NK-92 treated with Interleukin-12 subunit alpha and Interleukin-12 subunit beta, amount 100 ng/mL, for 24 hours (cell line): ENCODE data around the gene CYFIP1.

ENCODE experiments used
- DNase-seq: peaks from one replicate; lab custom pipeline; 2025; lab: John Stamatoyannopoulos, UW

CYFIP1 gene

DNA sequence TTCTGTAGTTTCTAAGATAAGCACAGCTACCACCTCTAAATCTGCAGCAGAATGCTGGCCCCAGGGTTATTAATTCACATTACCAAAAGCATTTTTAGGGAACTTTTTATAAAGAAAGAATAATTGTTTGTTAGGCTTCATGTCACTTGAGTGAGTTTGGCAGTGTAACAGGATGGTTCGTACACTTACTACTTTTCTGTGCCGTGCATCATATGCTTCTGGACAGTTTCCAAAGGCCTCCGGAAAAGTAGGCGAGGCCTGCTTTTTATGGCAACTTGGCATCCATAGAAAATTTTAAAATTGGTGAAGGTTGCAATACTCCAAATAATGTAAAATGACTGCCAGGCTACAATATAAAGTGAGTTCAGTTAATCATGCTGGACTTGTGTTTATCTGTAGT lies 111.7 kb downstream of the CYFIP1 start:
- DNase-seq: no peak

DNA sequence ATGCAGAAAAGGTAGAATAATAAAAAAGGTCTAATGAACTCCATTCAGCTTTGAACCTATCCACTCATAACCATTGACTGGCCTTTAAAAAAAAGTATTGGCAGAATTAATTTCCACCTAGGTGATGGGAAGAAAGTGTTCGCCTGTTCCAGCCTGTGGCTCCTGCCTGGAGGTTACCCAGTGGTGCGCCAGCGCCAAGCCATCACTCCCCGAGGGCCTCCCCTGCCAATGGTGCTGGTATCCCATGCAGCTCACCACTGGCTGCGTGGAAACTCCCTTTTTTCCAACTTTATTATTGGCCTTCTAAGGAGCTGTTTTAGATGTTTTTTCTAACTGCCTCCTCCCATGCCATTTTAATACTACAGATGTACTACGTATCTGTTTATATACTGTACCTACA lies 112.3 kb downstream of the CYFIP1 start:
- no peak for DNase-seq

DNA sequence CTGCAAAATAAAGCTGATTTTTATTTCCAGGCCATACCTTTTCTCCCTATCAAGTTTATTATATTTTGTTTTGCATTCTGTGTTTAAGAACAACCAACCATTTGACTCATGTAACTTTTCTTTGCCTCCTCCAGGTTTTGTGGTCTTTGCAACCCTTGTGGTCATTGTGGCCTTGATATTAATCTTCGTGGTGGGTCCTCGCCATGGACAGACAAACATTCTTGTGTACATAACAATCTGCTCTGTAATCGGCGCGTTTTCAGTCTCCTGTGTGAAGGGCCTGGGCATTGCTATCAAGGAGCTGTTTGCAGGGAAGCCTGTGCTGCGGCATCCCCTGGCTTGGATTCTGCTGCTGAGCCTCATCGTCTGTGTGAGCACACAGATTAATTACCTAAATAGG lies 114.1 kb downstream of the CYFIP1 start:
- no peak for DNase-seq

DNA sequence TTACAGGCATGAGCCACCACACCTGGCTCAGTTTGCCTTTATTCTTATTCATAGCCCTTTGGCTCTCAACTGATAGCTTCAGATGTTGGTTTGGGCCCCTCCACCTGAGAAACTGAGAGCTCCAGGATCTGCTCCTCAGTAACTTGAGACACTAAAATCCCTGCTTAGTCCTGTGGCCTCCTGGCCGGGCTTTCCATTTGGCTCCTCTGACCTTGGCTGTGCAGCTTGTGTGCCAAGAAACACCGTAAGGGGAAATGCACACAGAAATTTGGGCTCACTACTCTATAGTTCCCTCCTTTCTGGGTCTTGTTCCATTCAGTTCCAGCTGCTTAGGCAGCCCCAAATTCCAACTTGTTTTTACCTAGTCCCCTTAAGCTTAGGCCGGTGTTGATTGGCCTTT lies 116.8 kb downstream of the CYFIP1 start:
- no peak for DNase-seq

DNA sequence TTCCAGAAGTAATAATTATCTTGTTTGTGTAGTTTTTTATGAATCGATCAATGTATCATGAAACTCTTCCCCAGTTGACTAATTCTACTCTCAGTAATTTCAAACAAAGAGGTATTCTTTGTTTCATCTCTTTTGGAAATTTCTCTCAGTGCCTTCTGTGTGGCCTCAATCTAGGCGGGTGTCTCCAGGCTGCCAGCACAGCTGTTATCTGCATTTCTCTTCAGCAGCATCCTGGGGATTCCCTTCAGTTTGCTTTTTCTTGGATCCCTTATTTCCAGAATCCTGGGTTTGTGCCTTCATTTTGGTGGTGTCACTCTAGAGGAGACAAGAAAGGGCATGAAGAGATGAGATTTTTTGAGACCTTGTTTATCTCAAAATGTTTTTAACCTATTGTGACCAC lies 119.0 kb downstream of the CYFIP1 start:
- no peak for DNase-seq

DNA sequence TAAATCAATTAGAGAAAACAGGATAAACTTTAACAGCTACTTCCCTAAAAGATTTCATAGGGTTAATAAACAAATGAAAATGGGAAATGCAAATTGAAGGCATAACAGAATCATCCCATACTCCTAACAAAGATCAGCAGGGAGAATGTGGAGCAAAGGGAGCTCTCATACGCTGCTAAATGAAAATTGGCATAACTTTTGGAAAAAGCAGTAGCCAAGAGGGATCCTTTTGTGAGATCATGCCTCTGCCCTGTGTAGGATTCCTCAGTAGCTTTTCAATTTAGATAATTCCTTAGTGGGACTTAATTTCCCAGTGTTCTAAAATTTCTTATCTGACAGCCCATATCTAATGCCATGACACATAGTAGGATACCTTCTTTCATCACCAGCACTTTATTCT lies 123.5 kb downstream of the CYFIP1 start:
- DNase-seq: no peak

DNA sequence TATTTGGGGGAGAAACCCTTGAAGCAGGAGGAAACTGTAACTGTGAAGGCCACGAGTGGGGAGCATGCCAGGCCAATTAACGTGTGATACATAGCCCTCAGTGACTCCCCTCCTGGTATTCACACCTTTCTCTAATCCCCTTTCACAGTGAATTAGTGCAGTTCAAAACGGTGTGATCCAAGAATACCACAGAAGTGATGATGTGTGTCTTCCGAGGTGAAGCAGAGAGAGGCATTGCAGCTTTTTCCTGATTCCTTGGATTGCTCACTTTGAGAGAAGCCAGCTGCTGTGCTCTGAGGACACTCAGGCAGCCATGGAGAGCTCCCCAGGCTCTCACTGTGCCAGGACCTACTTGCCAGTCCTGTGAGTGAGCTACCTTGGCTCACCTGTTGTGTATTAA lies 124.4 kb downstream of the CYFIP1 start:
- no peak for DNase-seq

DNA sequence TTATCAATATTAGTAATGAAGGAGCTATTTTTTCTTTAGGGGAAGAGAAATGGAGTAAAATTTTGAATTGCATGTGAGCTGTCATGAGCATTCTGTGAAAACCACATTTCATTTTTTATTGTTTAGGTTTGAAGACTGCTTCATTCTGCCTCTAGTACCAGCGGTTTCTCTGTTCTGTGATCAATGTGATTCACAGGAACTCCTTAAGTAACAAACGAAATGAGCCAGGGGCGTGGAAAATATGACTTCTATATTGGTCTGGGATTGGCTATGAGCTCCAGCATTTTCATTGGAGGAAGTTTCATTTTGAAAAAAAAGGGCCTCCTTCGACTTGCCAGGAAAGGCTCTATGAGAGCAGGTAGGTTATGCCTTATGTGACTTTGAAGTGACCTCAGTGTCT lies 128.7 kb downstream of the CYFIP1 start:
- DNase-seq: no peak

DNA sequence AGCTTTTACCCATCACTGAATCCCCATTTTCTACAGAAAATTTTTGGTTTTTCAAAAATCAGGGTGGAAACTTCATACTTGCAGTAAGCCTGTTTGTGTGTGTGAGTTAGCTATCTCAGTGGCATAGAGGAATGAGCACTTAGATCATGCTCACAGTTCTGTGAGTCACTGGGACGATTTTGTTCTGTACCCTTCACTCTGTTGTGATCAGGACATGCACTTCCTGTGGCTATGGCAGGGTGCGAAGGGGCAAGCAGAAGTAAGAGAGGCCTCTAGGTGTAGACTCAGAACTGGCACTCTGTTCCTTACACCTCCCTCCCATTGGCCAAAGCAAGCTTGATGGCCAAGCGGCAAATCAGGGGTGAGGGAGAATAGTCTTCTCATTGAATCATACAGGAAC lies 130.1 kb downstream of the CYFIP1 start:
- DNase-seq: no peak

DNA sequence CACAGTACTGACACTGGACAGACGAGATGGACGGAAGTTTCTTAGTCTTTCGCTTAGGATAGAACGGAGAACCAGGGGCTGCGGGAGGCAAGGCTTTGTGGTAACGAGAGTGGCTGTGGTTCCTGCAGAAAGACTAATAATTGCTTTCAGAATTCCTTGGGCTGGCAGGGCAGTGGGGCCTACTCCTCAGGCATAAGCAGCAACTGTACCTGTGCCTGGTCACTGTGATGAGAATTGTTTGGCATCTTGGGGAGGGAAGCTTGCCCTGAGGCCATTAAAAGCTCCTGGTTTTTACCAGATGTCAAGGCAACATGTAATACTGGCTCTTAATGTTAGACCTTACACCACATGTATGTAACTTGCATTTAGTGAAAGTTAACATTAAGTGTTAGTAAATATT lies 134.1 kb downstream of the CYFIP1 start:
- DNase-seq: no peak

DNA sequence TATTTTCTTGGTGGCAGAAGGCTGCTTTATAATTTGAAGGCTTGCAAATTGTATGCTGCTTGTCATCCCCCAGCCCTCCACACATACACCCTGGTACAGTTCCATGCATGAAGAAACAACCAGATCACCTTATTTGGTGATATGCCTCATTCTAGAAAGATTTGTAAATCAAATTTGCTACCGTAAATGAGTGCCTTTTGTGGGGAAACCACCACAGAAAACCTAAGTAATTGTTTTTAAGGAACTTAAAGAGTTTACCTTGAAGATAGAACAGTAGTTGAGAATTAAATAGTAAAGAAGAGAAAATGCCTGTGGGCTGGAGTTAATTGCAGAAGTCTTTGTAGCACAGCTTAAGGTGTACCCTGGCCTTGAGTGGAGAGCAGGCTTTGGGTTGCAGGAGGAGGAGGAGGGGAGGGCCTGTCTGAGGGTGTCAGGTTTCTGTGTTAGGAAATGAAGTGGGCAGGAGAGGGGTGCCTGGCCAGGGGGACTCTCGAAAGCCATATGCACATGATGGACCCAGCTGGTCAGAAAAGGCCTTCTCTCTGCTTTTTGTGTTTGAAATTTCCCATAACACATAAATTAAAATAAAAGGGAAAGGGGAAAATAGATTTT lies 134.8 kb downstream of the CYFIP1 start:
- no peak for DNase-seq

DNA sequence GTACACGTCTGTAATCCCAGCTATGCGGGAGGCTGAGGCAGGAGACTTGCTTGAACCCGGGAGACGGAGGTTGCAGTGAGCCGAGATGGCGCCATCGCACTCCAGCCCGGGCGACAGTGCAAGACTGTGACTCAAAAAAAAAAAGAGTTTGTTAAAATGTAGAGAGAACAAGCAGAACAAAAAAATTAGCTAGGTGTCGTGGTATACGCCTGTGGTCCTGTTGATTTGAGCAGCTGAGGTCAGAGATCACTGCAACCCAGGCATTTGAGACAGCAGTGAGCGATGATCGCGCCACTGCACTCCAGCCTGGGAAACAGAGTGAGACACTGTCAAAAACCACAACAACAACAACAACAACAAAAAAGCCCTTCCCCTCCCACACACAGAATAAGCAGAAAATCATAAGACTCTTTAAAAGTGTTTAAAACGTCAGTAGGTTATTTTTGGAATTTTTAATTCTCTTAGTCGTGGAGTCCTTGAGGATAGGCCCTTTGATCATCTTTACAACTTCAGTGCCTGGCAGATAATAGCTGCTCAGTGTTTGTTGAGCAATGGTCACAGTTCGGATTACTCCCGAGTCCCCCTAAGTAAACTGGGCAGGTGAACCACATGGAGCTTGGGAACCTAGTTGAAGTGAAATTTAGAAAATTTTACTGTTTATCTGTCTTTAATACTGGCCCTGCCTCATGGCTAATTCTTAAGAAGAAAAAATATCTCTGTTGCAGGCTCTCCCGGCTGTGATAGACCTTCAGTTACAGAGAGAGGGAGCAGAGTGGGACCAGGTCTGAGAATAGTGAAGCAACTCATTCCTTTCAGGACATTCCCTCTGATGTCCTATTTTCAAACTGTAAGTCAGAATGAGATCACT lies 135.5 kb downstream of the CYFIP1 start:
- DNase-seq: no peak

DNA sequence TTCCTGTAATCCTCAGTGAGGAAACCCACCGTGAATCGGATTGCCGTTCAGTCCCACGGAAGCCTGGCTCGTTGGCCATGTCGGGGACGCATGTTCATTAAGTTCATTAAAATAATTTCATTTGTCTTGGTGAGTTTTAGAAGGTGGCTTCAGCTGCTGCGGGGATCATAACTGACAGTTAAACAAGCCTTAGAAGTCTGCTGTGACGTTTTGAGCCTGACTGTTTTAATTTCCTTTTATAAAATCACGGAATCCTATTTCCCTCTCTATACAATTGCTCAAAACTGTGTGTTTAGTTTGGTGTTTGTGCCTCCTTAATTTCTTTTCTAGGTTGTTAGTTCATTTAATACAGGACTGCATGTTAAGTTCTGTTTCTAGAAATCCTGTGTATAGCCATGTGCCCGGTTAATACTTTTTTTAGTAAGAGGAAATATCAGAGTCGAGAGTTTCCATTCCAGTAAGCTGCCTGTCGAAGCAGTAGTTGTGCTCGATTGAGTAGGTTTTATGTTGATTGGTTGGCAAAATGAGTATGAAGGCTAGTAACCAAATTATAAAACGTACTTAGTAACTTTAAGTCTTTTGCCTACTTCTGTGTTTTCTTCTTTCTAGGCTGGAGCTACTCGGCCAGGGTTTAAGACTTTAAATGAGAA lies 141.0 kb downstream of the CYFIP1 start:
- DNase-seq: no peak

DNA sequence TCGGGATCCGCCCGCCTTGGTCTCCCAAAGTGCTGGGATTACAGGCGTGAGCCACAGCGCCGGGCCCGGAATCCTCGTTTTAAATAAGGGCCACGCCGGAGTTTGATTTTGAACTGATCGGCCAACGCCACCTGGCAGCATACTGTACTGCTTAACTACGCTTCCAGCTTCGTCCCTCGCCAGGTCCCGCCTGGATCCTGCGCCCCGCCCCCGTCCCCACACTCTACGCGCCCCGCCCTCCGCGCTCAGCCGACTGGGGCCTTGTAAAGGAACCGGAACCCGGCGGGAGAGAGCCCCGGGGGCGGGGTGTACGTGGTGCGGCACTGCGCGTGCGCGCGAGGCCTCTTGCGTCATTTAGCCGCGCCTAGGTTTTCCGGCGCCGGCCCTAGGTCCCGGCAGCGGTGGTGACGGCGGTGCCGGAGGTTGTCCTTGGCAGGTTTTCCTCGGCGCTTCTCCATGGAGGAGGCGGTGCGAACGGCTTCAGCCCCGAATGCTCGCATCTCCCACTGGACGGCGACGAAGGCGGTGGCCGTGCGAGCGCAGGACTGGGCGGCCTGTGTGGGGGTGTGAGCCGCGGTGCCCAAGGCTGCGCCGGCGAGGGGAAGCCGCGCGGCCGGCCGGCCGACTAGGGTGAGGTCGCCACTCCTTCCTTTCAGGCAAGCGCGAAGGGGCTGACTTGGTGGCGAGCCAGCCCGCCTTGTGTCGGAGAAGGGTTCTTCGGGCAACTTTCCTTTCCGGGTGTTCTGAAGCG lies 141.7 kb downstream of the CYFIP1 start, which contains the start of gene NIPA2:
TSS of gene NIPA2 (plus strand) at position 375 of the 751 bp plus-strand sequence. CDS start 13,066 bp downstream, outside the sequence.
- DNase-seq: peak; percentile 96

DNA sequence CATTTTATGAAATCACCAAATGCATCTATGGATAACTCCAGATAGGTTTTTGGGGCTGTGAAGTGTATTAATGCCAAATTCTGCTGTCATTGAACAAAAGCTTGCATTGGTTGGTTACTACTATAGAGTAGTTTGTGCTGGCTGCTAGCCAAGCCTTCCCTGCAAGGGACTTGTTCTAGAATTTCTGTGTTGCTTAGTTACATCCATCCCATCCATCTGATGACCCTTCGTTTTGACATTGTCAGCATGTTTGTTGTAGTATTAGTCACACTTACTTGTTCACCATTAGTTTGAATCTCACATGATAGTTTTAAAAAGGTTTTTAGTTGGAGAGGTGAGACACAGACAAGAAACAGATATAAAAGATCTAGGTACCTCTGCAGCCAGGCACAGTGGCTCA lies 148.7 kb downstream of the CYFIP1 start:
- DNase-seq: no peak

DNA sequence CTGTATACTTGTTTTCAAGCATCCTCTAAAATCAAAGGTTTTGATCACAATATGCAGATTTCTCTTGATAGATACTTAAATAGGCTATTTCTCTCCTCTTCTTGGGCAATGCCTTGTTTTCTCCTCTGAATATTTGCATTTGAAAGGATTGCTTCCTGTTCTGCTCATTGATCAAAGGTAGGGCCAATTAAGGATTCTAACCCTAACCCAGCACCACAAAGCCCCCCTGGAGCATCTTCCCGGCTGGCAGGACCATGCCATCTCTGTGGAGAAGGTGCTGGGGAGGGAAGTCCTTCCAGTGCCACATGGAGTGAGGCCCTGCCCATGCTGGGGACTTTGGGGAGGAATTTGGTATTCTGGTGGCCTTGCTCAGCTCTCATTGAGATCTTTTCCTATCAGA lies 153.0 kb downstream of the CYFIP1 start:
- DNase-seq: no peak

DNA sequence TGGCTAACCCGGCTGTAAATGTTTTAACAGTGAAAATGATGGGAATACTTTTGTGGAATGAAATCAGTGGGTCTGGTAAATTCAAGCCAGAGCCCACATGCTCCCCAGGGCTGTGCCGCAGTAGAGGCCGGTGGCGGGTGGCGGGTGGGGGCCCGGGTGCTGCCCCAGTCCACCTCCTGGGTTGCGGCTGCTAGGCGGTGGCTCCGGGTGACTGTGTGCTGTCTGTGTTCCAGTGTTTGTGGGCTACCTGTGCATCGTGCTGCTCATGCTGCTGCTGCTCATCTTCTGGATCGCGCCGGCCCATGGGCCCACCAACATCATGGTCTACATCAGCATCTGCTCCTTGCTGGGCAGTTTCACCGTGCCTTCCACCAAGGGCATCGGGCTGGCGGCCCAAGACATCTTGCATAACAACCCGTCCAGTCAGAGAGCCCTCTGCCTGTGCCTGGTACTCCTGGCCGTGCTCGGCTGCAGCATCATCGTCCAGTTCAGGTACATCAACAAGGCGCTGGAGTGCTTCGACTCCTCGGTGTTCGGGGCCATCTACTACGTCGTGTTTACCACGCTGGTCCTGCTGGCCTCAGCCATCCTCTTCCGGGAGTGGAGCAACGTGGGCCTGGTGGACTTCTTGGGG lies 156.6 kb downstream of the CYFIP1 start:
- DNase-seq: no peak

DNA sequence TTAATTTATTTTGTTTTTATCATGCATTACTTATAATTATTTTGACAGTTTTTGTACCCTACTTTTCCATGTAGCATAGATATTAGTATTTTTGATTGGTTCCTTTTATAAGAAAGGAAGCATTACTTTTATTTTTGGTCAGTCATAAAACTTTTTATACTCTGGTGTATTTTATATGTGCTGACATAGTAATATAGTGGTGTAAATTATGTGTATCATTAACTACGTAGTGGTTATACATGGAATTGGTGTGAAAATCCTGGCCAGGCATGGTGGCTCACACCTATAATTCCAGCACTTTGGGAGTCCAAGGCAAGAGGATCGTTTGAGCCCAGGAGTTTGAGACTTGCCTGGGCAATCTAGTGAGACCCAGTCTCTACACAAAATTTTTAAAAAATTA lies 160.5 kb downstream of the CYFIP1 start:
- DNase-seq: no peak
